SK-N-SH (cell line): ENCODE data around the gene NTNG2. TPM values are rescaled to one million over a fixed set of nuclear protein-coding genes. Genes with fewer than 3 reads are reported as not detected.
A peak's percentile ranks its signal among the peaks of the same experiment; 100 is the strongest.

Experiments
- CTCF ChIA-PET: fragments of 300-600, 350-600 bp; formaldehyde crosslinking; extraction: SDS; loops from one replicate; lab custom pipeline; 2021; lab: Yijun Ruan, JAX
- POLR2A ChIA-PET: fragments of 350-600 bp; sonication (Branson Sonifier 250); formaldehyde crosslinking; extraction: SDS; loops from one replicate; lab custom pipeline; 2020; ENCODE audit warnings: antibody characterized with exemption, inconsistent platforms; lab: Yijun Ruan, JAX
- DNase-seq: peaks from one replicate; pipeline ENCODE4 v3.0.0; 2012
- H2AFZ ChIP-seq: fragments of 200-600 bp; sonication (generic); 2 replicates; pipeline ENCODE4 v1.8.1; 2016; ENCODE audit warnings: antibody characterized with exemption, mild to moderate bottlenecking, low read depth
- H3F3A ChIP-seq: fragments of 200-600 bp; sonication (generic); replicated peaks from 2 replicates; pipeline ENCODE3; 2016; ENCODE audit warnings: antibody characterized with exemption, mild to moderate bottlenecking; ENCODE audit not compliant: insufficient read depth
- H3K27ac ChIP-seq, 2 experiments: fragments of 200-500 bp in 1 of 2; fragments of 200-600 bp in 1 of 2; sonication (Bioruptor generic) in 1 of 2; sonication (generic), shearing (Covaris generic) in 1 of 2; 2 replicates each; pipeline versions ENCODE4 v1.5.1 to v1.6.1; 2014 to 2016; ENCODE audit warnings: low read depth in 2 of 2, inconsistent platforms in 1 of 2, low read length in 1 of 2, mild to moderate bottlenecking in 1 of 2, mixed read lengths in 1 of 2
- H3K27me3 ChIP-seq: fragments of 200-600 bp; sonication (generic), shearing (Covaris generic); 2 replicates; pipeline ENCODE4 v1.6.1; 2016; ENCODE audit warnings: mixed run types; ENCODE audit not compliant: insufficient read depth
- H3K36me3 ChIP-seq, 2 experiments: fragments of 200-500 bp in 1 of 2; fragments of 200-600 bp in 1 of 2; sonication (Bioruptor generic) in 1 of 2; sonication (generic) in 1 of 2; replicated peaks in 1 of 2; 2 replicates each; pipeline versions ENCODE3 to v1.5.1; 2014 to 2016; ENCODE audit warnings: low read length in 1 of 2, mild to moderate bottlenecking in 1 of 2; ENCODE audit not compliant: insufficient read depth in 2 of 2, control insufficient read depth in 1 of 2
- H3K4me1 ChIP-seq, 2 experiments: fragments of 200-500 bp in 1 of 2; fragments of 200-600 bp in 1 of 2; sonication (Bioruptor generic) in 1 of 2; sonication (generic), shearing (Covaris generic) in 1 of 2; 2 replicates each; pipeline versions ENCODE4 v1.5.1 to v1.6.1; 2014 to 2016; ENCODE audit warnings: low read depth in 1 of 2, low read length in 1 of 2, mixed run types in 1 of 2; ENCODE audit not compliant: insufficient read depth in 2 of 2, control insufficient read depth in 1 of 2
- H3K4me2 ChIP-seq: fragments of 200-600 bp; sonication (generic), shearing (Covaris generic); 2 replicates; pipeline ENCODE4 v1.6.1; 2017; ENCODE audit warnings: mixed run types
- H3K4me3 ChIP-seq, 2 experiments: fragments of 200-500 bp in 1 of 2; fragments of 200-600 bp in 1 of 2; sonication (Bioruptor generic) in 1 of 2; sonication (generic), shearing (Covaris generic) in 1 of 2; 2 replicates each; pipeline versions ENCODE4 v1.5.1 to v1.8.1; 2014 to 2016; ENCODE audit warnings: low read depth in 2 of 2, inconsistent platforms in 1 of 2, low read length in 1 of 2, mild to moderate bottlenecking in 1 of 2, mixed read lengths in 1 of 2, moderate library complexity in 1 of 2
- H3K79me2 ChIP-seq: fragments of 200-600 bp; sonication (generic); 2 replicates; pipeline ENCODE4 v1.8.1; 2017; ENCODE audit warnings: mild to moderate bottlenecking; ENCODE audit not compliant: insufficient read depth
- H3K9ac ChIP-seq: fragments of 200-600 bp; sonication (generic); 2 replicates; pipeline ENCODE4 v1.6.1; 2017; ENCODE audit warnings: mixed run types
- H3K9me2 ChIP-seq: fragments of 200-600 bp; sonication (generic); 2 replicates; pipeline ENCODE4 v1.6.1; 2017; ENCODE audit warnings: mixed run types
- H3K9me3 ChIP-seq: fragments of 200-600 bp; sonication (generic); 2 replicates; pipeline ENCODE4 v1.6.1; 2017; ENCODE audit warnings: mixed run types, mild to moderate bottlenecking, moderate library complexity
- H4K20me1 ChIP-seq: fragments of 200-600 bp; sonication (generic); 2 replicates; pipeline ENCODE4 v1.6.1; 2017; ENCODE audit warnings: mild to moderate bottlenecking, mixed run types; ENCODE audit not compliant: insufficient read depth
- CHD2 ChIP-seq: fragments of 150-350 bp; IDR thresholded peaks from 2 replicates; pipeline ENCODE4 v1.6.1; 2018; ENCODE audit warnings: low read length; ENCODE audit not compliant: partially characterized antibody
- EZH2phosphoT487 ChIP-seq: fragments of 200-600 bp; sonication (generic); IDR thresholded peaks from 2 replicates; pipeline ENCODE4 v1.6.1; 2017; ENCODE audit warnings: low read depth, mixed run types, mild to moderate bottlenecking, antibody characterized with exemption, moderate library complexity, borderline replicate concordance
- FOXM1 ChIP-seq: IDR thresholded peaks from 2 replicates; pipeline ENCODE4 v1.4.0; 2012; ENCODE audit warnings: low read depth, mild to moderate bottlenecking
- GABPA ChIP-seq: IDR thresholded peaks from 2 replicates; pipeline ENCODE4 v1.4.0; 2012; ENCODE audit warnings: low read depth, mild to moderate bottlenecking
- MEF2A ChIP-seq: IDR thresholded peaks from 2 replicates; pipeline ENCODE4 v1.4.0; 2012; ENCODE audit warnings: low read depth, borderline replicate concordance
- MXI1 ChIP-seq: IDR thresholded peaks from 2 replicates; pipeline ENCODE4 v1.6.1; 2012; ENCODE audit warnings: mild to moderate bottlenecking, low read depth, low read length, improper control_type of control experiment
- POLR2AphosphoS5 ChIP-seq: IDR thresholded peaks from 2 replicates; pipeline ENCODE4 v1.6.1; 2012; ENCODE audit warnings: low read depth, low read length
- RFX5 ChIP-seq: IDR thresholded peaks from 2 replicates; pipeline ENCODE4 v1.6.1; 2012; ENCODE audit warnings: mild to moderate bottlenecking, improper control_type of control experiment, low read length
- SMC3 ChIP-seq: IDR thresholded peaks from 2 replicates; pipeline ENCODE4 v1.6.1; 2012; ENCODE audit warnings: low read depth, low read length, improper control_type of control experiment
- TAF1 ChIP-seq: IDR thresholded peaks from 2 replicates; pipeline ENCODE4 v1.6.1; 2012; ENCODE audit warnings: low read depth, mild to moderate bottlenecking, low read length, moderate library complexity, borderline replicate concordance
- TCF12 ChIP-seq: IDR thresholded peaks from 2 replicates; pipeline ENCODE4 v1.4.0; 2012
- YY1 ChIP-seq: IDR thresholded peaks from 2 replicates; pipeline ENCODE4 v1.4.0; 2012; ENCODE audit warnings: low read depth, mild to moderate bottlenecking
- WGBS: methylation state at CpG from one replicate; pipeline ENCODE4 v1.1.6; 2017; ENCODE audit warnings: low lambda C conversion rate; 5-methylcytosine and 5-hydroxymethylcytosine counted together
- polyA plus RNA-seq, 3 experiments: library from polyadenylated mRNA; depleted of rRNA; stranded (reverse); fragments of >200 nt; gene quantifications; 2 replicates each; pipeline ENCODE4 v1.2.3, GENCODE V29; 2012
- TF ChIP-seq, protein P1 (sequence below): IDR thresholded peaks from 2 replicates; pipeline ENCODE4; 2012
- TF ChIP-seq, protein P2 (sequence below): IDR thresholded peaks from 2 replicates; pipeline ENCODE4 v1.6.1; 2012; ENCODE audit warnings: mild to moderate bottlenecking, low read depth, low read length, moderate library complexity

NTNG2 gene
- polyA plus RNA-seq, 1 of the 3 experiments (the other 2 are of a cell fraction) = 6.1 TPM

DNA sequence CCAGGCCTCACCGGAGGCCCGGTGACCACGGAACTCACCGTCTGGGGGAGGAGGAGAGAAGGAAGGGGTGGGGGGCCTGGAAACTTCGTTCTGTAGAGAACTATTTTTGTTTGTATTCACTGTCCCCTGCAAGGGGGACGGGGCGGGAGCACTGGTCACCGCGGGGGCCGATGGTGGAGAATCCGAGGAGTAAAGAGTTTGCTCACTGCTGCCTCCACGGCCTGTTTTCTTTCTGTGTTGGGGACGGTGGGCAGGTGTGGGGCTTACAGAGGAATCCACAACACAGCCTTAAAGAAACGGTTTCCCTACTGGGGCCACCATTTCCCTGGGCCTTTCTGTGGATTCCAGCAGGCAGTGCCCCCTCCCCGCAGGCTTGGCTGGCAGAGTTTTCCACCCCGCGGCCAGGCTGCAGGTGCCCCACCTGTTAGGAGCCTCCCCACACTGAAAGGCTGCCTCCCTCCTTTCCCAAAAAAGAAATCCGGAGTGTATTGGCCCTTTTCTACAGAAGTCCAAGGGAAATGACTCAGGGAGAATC, 80.8 kb downstream of the NTNG2 start:
- Histone ChIP-seq H2AFZ (no peak overlapping the region), H4K20me1 (0 out of 2 replicates have a peak, but pooled peaks cover 9% of the 10 kb centered on the region), H3K4me3 (peak overlapping the region in 1 of 2 experiments; percentile 55; a peak in 3 of 4 replicates), H3K27ac (no peak overlapping the region), H3F3A (peaks cover 6% of the 10 kb centered on the region), H3K79me2 (no peaks in the 10 kb centered on the region), H3K4me2 (peak overlapping the region; percentile 93; the same call in 1 of the 2 replicates), H3K27me3 (no peaks in the 10 kb centered on the region), H3K36me3 (no peaks in the 10 kb centered on the region), H3K9me2 (no peaks in the 10 kb centered on the region), H3K9ac (no peak overlapping the region), H3K9me3 (no peaks in the 10 kb centered on the region), H3K4me1 (peaks cover 0 to 24% of the 10 kb centered on the region in 2 experiments; a peak in 1 of 4 replicates)
- 75% methylated on average over 18 of the region's 18 CpGs for WGBS
- no peak for DNase-seq
- TF ChIP-seq TAF1 (no peak), RFX5 (no peak), YY1 (no peak), CHD2 (no peak), MEF2A (no peak), TCF12 (no peak), POLR2AphosphoS5 (no peak), MXI1 (no peak), SMC3 (no peak), FOXM1 (no peak), GABPA (no peak), EZH2phosphoT487 (no peak)
- TF ChIP-seq, protein P1, sequence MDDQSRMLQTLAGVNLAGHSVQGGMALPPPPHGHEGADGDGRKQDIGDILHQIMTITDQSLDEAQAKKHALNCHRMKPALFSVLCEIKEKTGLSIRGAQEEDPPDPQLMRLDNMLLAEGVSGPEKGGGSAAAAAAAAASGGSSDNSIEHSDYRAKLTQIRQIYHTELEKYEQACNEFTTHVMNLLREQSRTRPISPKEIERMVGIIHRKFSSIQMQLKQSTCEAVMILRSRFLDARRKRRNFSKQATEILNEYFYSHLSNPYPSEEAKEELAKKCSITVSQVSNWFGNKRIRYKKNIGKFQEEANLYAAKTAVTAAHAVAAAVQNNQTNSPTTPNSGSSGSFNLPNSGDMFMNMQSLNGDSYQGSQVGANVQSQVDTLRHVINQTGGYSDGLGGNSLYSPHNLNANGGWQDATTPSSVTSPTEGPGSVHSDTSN = no peak
- TF ChIP-seq, protein P2, sequence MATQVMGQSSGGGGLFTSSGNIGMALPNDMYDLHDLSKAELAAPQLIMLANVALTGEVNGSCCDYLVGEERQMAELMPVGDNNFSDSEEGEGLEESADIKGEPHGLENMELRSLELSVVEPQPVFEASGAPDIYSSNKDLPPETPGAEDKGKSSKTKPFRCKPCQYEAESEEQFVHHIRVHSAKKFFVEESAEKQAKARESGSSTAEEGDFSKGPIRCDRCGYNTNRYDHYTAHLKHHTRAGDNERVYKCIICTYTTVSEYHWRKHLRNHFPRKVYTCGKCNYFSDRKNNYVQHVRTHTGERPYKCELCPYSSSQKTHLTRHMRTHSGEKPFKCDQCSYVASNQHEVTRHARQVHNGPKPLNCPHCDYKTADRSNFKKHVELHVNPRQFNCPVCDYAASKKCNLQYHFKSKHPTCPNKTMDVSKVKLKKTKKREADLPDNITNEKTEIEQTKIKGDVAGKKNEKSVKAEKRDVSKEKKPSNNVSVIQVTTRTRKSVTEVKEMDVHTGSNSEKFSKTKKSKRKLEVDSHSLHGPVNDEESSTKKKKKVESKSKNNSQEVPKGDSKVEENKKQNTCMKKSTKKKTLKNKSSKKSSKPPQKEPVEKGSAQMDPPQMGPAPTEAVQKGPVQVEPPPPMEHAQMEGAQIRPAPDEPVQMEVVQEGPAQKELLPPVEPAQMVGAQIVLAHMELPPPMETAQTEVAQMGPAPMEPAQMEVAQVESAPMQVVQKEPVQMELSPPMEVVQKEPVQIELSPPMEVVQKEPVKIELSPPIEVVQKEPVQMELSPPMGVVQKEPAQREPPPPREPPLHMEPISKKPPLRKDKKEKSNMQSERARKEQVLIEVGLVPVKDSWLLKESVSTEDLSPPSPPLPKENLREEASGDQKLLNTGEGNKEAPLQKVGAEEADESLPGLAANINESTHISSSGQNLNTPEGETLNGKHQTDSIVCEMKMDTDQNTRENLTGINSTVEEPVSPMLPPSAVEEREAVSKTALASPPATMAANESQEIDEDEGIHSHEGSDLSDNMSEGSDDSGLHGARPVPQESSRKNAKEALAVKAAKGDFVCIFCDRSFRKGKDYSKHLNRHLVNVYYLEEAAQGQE = no peak
- CTCF ChIA-PET = interaction anchor here (0.6 kb wide), 1 partner anchor 10 kb away, joined by 3 read pairs; no protein-coding TSS in a partner anchor
- POLR2A ChIA-PET = no interaction called here
